Left ventricle myocardium inferior (tissue), 1 donor: ENCODE data around the gene NOXA1. TPM values are rescaled to one million over a fixed set of nuclear protein-coding genes. Genes with fewer than 3 reads are reported as not detected.
A peak's percentile ranks its signal among the peaks of the same experiment; 100 is the strongest.

Experiments used
- DNase-seq: peaks from one replicate; pipeline ENCODE4 v3.0.0-alpha.2; 2020
- H3K27ac ChIP-seq: fragments of 200-600 bp; replicated peaks from 2 replicates; pipeline ENCODE4 v1.8.0; 2021
- H3K27me3 ChIP-seq: fragments of 200-600 bp; 2 replicates; pipeline ENCODE4 v1.8.0; 2021; ENCODE audit warnings: low read depth
- H3K36me3 ChIP-seq: fragments of 200-600 bp; 2 replicates; pipeline ENCODE4 v1.8.0; 2021
- H3K4me1 ChIP-seq: fragments of 200-600 bp; 2 replicates; pipeline ENCODE4 v1.8.0; 2021
- H3K4me3 ChIP-seq: fragments of 200-600 bp; 2 replicates; pipeline ENCODE4 v1.8.0; 2021; ENCODE audit warnings: mild to moderate bottlenecking, moderate library complexity
- H3K9me3 ChIP-seq: fragments of 200-600 bp; replicated peaks from 2 replicates; pipeline ENCODE4 v1.8.0; 2021
- CTCF ChIP-seq: fragments of 200-600 bp; IDR thresholded peaks from 2 replicates; pipeline ENCODE4 v1.8.0; 2021; ENCODE audit warnings: antibody characterized with exemption, mild to moderate bottlenecking, borderline replicate concordance
- intact Hi-C: fragments of 100-400 bp; cut with micrococcal nuclease; formaldehyde crosslinking; loops from one replicate; pipeline ENCODE4 v1.11.0; 2022
- total RNA-seq: library from RNA; stranded (reverse); fragmentation: NEBNext Ultra II Directional; extraction: Animal tissue kit (Norgen Biotek cat#: 25700); gene quantifications from one replicate; pipeline ENCODE4 v1.2.1, GENCODE V29; 2021
- donor health status: DM: no; HTN: yes; CAD: no; lungs with severe emphysema.

NOXA1 gene
- total RNA-seq, 1 donor from 2014 or later, result 2.0 TPM

- peaks cover 38% of the 10 kb centered on the region for H3K4me1 ChIP-seq
Measured at GRCh38 chr9:137459152-137459600, 36.0 kb downstream of the NOXA1 start, which contains the start of gene NSMF. NSMF (minus strand) TSS chr9:137459334; CDS start chr9:137459102, 232 bp downstream.

GRCh38 chr9:137459601-137460362, 36.6 kb downstream of the NOXA1 start:
- H3K9me3 ChIP-seq, result no peaks in the 10 kb centered on the region
- peak overlapping the region; percentile 81 for H3K4me3 ChIP-seq
- DNase-seq, result no peak
- peak overlapping the region; percentile 82 for H3K27ac ChIP-seq
- no peak for TF ChIP-seq CTCF
- H3K4me1 ChIP-seq, result peaks cover 32% of the 10 kb centered on the region
- intact Hi-C loops, result no loop called here
- peaks cover 7% of the 10 kb centered on the region for H3K36me3 ChIP-seq
- H3K27me3 ChIP-seq, result no peaks in the 10 kb centered on the region

More at GRCh38 chr9:137459152-137459600, 36.0 kb downstream of the NOXA1 start, which contains the start of gene NSMF:
- Histone ChIP-seq H3K27me3 (no peaks in the 10 kb centered on the region), H3K36me3 (peaks cover 7% of the 10 kb centered on the region), H3K4me3 (peak within 1 kb of the TSS; percentile 81), H3K9me3 (no peaks in the 10 kb centered on the region), H3K27ac (peak within 1 kb of the TSS; percentile 82)
- peak; percentile 94 for DNase-seq
- no peak for TF ChIP-seq CTCF
- intact Hi-C loops, result no loop called here

- DNase-seq, result no peak
- Histone ChIP-seq H3K27me3 (no peaks in the 10 kb centered on the region), H3K4me3 (no peak overlapping the region), H3K9me3 (no peaks in the 10 kb centered on the region), H3K4me1 (peaks cover 24% of the 10 kb centered on the region), H3K27ac (no peak overlapping the region), H3K36me3 (peaks cover 7% of the 10 kb centered on the region)
- no peak for TF ChIP-seq CTCF
- intact Hi-C loops, result no loop called here
Measured at GRCh38 chr9:137460363-137461315, 37.4 kb downstream of the NOXA1 start.

GRCh38 chr9:137461316-137461662, 38.1 kb downstream of the NOXA1 start:
- intact Hi-C loops, result no loop called here
- no peak for DNase-seq
- H3K27ac ChIP-seq, result no peak overlapping the region
- TF ChIP-seq CTCF, result no peak
- H3K9me3 ChIP-seq, result no peaks in the 10 kb centered on the region
- peaks cover 7% of the 10 kb centered on the region for H3K36me3 ChIP-seq
- no peaks in the 10 kb centered on the region for H3K27me3 ChIP-seq
- no peak overlapping the region for H3K4me3 ChIP-seq
- peaks cover 24% of the 10 kb centered on the region for H3K4me1 ChIP-seq

GRCh38 chr9:137461663-137462395, 38.6 kb downstream of the NOXA1 start:
- Histone ChIP-seq H3K27me3 (no peaks in the 10 kb centered on the region), H3K36me3 (peaks cover 7% of the 10 kb centered on the region), H3K4me3 (no peak overlapping the region), H3K4me1 (peaks cover 24% of the 10 kb centered on the region), H3K9me3 (no peaks in the 10 kb centered on the region), H3K27ac (no peak overlapping the region)
- intact Hi-C loops, result no loop called here
- TF ChIP-seq CTCF, result no peak
- DNase-seq, result no peak
